ENCODE data around the gene SEZ6L.

Gene SEZ6L

DNA sequence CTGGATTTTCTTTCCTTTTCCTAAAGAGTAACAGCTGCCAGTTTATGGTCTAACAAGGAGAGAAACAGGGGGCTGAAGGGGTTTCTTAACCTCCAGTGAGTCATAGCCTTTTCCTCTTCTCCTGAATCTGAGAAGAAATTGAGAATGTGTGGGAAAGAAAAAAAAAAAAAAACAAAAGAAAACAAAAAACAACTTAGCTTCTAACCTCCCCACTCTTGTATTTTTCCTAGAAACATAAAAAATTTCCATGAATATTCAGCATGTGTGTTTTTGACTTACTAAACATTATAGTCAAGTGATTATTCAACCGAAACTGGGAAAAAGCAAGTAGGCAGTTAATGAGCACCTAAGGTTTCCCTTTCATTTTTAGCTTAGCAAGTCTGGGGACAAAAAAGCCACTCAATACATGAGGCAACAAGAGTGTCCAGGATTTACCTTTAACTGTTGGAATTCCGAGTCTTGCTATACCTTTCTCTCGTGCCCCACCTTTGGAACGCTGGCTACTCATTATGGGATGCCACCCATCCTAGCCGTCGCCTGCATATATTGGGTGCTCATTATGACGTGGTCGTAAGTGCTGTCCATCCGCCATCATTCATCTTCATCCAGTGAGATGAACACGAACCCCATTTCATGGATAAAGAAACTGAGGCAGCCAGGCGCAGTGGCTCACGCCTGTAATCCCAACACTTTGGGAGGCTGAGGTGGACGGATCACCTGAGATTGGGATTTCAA, 262.2 kb downstream of the SEZ6L start:
- no peak for DNase-seq (ENCODE audit: low read depth, low spot score)
- H3K4me3 ChIP-seq (ENCODE audit: low read length), result no peak overlapping the region

- DNase-seq (ENCODE audit: low read depth, low spot score), result no peak
- H3K4me3 ChIP-seq (ENCODE audit: low read length), result no peak overlapping the region
These were observed 263.5 kb downstream of the SEZ6L start for GRCh38 chr22:26432619-26433311.

Data from Jurkat, Clone E6-1 (cell line).